Gastrocnemius medialis (tissue), 4 donors: Measurements from ENCODE around the gene HSD17B12. TPM values are rescaled to one million over a fixed set of nuclear protein-coding genes. Genes with fewer than 3 reads are reported as not detected.

Source experiments
- ATAC-seq, 2 donors: fragments of 150-250 bp; one replicate each; pipeline ENCODE4 v1.9.1; 2016
- DNase-seq, 2 donors: peaks; one replicate each; pipeline ENCODE4 v3.0.0-alpha.2; 2019
- H3K27ac ChIP-seq, 4 donors: fragments of 200-600 bp; sonication (generic); 1 replicate in 1 of 4; 2 replicates in 3 of 4; pipeline ENCODE4 v1.5.1; 2016 to 2018; ENCODE audit warnings: mild to moderate bottlenecking in 2 of 4, moderate library complexity in 1 of 4
- H3K27me3 ChIP-seq, 3 donors: fragments of 200-600 bp; sonication (generic) in 2 of 3; 1 replicate in 1 of 3; 2 replicates in 2 of 3; pipeline versions ENCODE4 v1.5.1 to v1.6.0; 2016 to 2019; ENCODE audit warnings: mild to moderate bottlenecking in 1 of 3, moderate library complexity in 1 of 3
- H3K36me3 ChIP-seq, 2 donors: fragments of 200-600 bp; sonication (generic) in 1 of 2; one replicate each; pipeline ENCODE4 v1.5.1; 2017 to 2018
- H3K4me1 ChIP-seq, 2 donors: fragments of 200-600 bp; sonication (generic) in 1 of 2; one replicate each; pipeline ENCODE4 v1.5.1; 2016 to 2017; ENCODE audit warnings: mild to moderate bottlenecking in 2 of 2
- H3K4me3 ChIP-seq, 4 donors: fragments of 200-600 bp; sonication (generic) in 3 of 4; 1 replicate in 1 of 4; 2 replicates in 3 of 4; pipeline ENCODE4 v1.5.1; 2016 to 2019; ENCODE audit warnings: mild to moderate bottlenecking in 2 of 4
- H3K9me3 ChIP-seq, 3 donors: fragments of 200-600 bp; sonication (generic) in 2 of 3; 1 replicate in 1 of 3; 2 replicates in 2 of 3; pipeline ENCODE4 v1.5.1; 2016 to 2019
- CTCF ChIP-seq, 5 experiments: fragments of 450-650 bp in 3 of 5; fragments of 200-600 bp in 2 of 5; sonication (generic) in 2 of 5; IDR thresholded peaks in 4 of 5; conservative IDR thresholded peaks in 1 of 5; 1 replicate in 4 of 5; 2 replicates in 1 of 5; pipeline ENCODE4 v1.5.1; 2016 to 2019; ENCODE audit warnings: antibody characterized with exemption in 5 of 5, mild to moderate bottlenecking in 3 of 5, moderate library complexity in 3 of 5
- POLR2A ChIP-seq, 2 donors: fragments of 450-650 bp; IDR thresholded peaks; one replicate each; pipeline ENCODE4 v1.6.1; 2017; ENCODE audit warnings: antibody characterized with exemption in 2 of 2, mild to moderate bottlenecking in 2 of 2, moderate library complexity in 2 of 2
- in situ Hi-C, 4 donors: fragments of 200-750 bp; cut with MboI; loops; one replicate each; pipeline versions ENCODE4 v1.15.0 to v1.8.0; 2017; ENCODE audit warnings: low sequenced_read_pairs in 4 of 4
- intact Hi-C: fragments of 100-400 bp; cut with DNase I; formaldehyde crosslinking; loops from one replicate; pipeline ENCODE4 v1.15.1; 2023; ENCODE audit warnings: low total_unique reads
- total RNA-seq, 4 donors: library from RNA; depleted of rRNA; stranded (reverse); fragments of >200 nt; gene quantifications; one replicate each; pipeline versions ENCODE4 v1.1.0 to v1.2.3, GENCODE V29; 2016

HSD17B12 gene
- total RNA-seq, 4 donors from 2014 or later = 20.5 to 41.1 (median 28.6) TPM

GRCh38 chr11:43797337-43797736 is 116.8 kb downstream of the HSD17B12 start:
- in situ Hi-C loops = no loop called here
- no peak for DNase-seq
- Histone ChIP-seq H3K4me3 (no peak overlapping the region), H3K9me3 (no peaks in the 10 kb centered on the region), H3K27me3 (no peaks in the 10 kb centered on the region), H3K27ac (no peak overlapping the region), H3K36me3 (no peaks in the 10 kb centered on the region), H3K4me1 (no peaks in the 10 kb centered on the region)
- TF ChIP-seq POLR2A (IDR thresholded peaks at IDR 0.05) (no peak), CTCF (IDR thresholded peaks at IDR 0.05 in 4 of 5, conservative IDR thresholded peaks at IDR 0.05 in 1 of 5) (no peak)
- ATAC-seq = no peak
- intact Hi-C loops = no loop called here

GRCh38 chr11:43797866-43798265 is 117.3 kb downstream of the HSD17B12 start:
- no peaks in the 10 kb centered on the region for H3K36me3 ChIP-seq
- H3K27me3 ChIP-seq = no peaks in the 10 kb centered on the region
- H3K4me1 ChIP-seq = no peaks in the 10 kb centered on the region
- no peak overlapping the region for H3K27ac ChIP-seq
- no peak for TF ChIP-seq POLR2A (IDR thresholded peaks at IDR 0.05)
- no peak for TF ChIP-seq CTCF (IDR thresholded peaks at IDR 0.05 in 4 of 5, conservative IDR thresholded peaks at IDR 0.05 in 1 of 5)
- intact Hi-C loops (no loop called here), in situ Hi-C loops (no loop called here)
- ATAC-seq (no peak), DNase-seq (no peak)
- no peak overlapping the region for H3K4me3 ChIP-seq
- no peaks in the 10 kb centered on the region for H3K9me3 ChIP-seq

- DNase-seq = no peak
- no peak for ATAC-seq
- Histone ChIP-seq H3K36me3 (no peaks in the 10 kb centered on the region), H3K4me1 (no peaks in the 10 kb centered on the region), H3K4me3 (no peak overlapping the region), H3K9me3 (no peaks in the 10 kb centered on the region), H3K27ac (no peak overlapping the region), H3K27me3 (no peaks in the 10 kb centered on the region)
- no peak for TF ChIP-seq CTCF (IDR thresholded peaks at IDR 0.05 in 4 of 5, conservative IDR thresholded peaks at IDR 0.05 in 1 of 5)
- no peak for TF ChIP-seq POLR2A (IDR thresholded peaks at IDR 0.05)
- in situ Hi-C loops (no loop called here), intact Hi-C loops (no loop called here)
These were observed 122.0 kb downstream of the HSD17B12 start for GRCh38 chr11:43802509-43802908.

- in situ Hi-C loops (no loop called here), intact Hi-C loops (no loop called here)
- no peaks in the 10 kb centered on the region for H3K36me3 ChIP-seq
- DNase-seq (no peak), ATAC-seq (no peak)
- H3K4me3 ChIP-seq = no peak overlapping the region
- TF ChIP-seq POLR2A (IDR thresholded peaks at IDR 0.05) (no peak), CTCF (IDR thresholded peaks at IDR 0.05 in 4 of 5, conservative IDR thresholded peaks at IDR 0.05 in 1 of 5) (no peak)
- no peaks in the 10 kb centered on the region for H3K9me3 ChIP-seq
- H3K27me3 ChIP-seq = no peaks in the 10 kb centered on the region
- no peak overlapping the region for H3K27ac ChIP-seq
- H3K4me1 ChIP-seq = no peaks in the 10 kb centered on the region
These were observed 123.2 kb downstream of the HSD17B12 start for GRCh38 chr11:43803766-43804165.

GRCh38 chr11:43806976-43807375 is 126.4 kb downstream of the HSD17B12 start:
- TF ChIP-seq POLR2A (IDR thresholded peaks at IDR 0.05) (no peak), CTCF (IDR thresholded peaks at IDR 0.05 in 4 of 5, conservative IDR thresholded peaks at IDR 0.05 in 1 of 5) (no peak)
- no peaks in the 10 kb centered on the region for H3K9me3 ChIP-seq
- no peak overlapping the region for H3K27ac ChIP-seq
- DNase-seq = no peak
- H3K27me3 ChIP-seq = no peaks in the 10 kb centered on the region
- H3K4me3 ChIP-seq = no peak overlapping the region
- in situ Hi-C loops (no loop called here), intact Hi-C loops (no loop called here)
- H3K36me3 ChIP-seq = no peaks in the 10 kb centered on the region
- H3K4me1 ChIP-seq = no peaks in the 10 kb centered on the region
- ATAC-seq = no peak
